Ovary (tissue), 9 donors: ENCODE results near the gene ALDH3A2. TPM values are rescaled to one million over a fixed set of nuclear protein-coding genes. Genes with fewer than 3 reads are reported as not detected.

Source experiments
- DNase-seq, 5 donors: peaks; one replicate each; pipeline ENCODE4 v3.0.0-alpha.2; 2019 to 2020
- H3K27ac ChIP-seq, 2 donors: fragments of 200-600 bp; one replicate each; pipeline versions ENCODE4 v1.5.1 to v1.8.0; 2019 to 2022
- H3K27me3 ChIP-seq: fragments of 200-600 bp; one replicate; pipeline ENCODE4 v1.8.0; 2022
- H3K36me3 ChIP-seq: fragments of 200-600 bp; sonication (generic); one replicate; pipeline ENCODE4 v1.5.1; 2019
- H3K4me1 ChIP-seq: one replicate; pipeline ENCODE4 v1.8.1; 2013; ENCODE audit warnings: mild to moderate bottlenecking, moderate library complexity; ENCODE audit not compliant: insufficient read depth
- H3K4me3 ChIP-seq: fragments of 200-600 bp; sonication (generic); one replicate; pipeline ENCODE4 v1.5.1; 2017
- H3K9me3 ChIP-seq, 2 donors: fragments of 200-600 bp in 1 of 2; sonication (generic) in 1 of 2; one replicate each; pipeline versions ENCODE4 v1.5.1 to v1.8.1; 2013 to 2019; ENCODE audit warnings: mild to moderate bottlenecking in 1 of 2, moderate library complexity in 1 of 2
- CTCF ChIP-seq, 3 donors: fragments of 450-650 bp in 2 of 3; fragments of 200-600 bp in 1 of 3; IDR thresholded peaks; one replicate each; pipeline versions ENCODE4 v1.5.1 to v1.8.0; 2016 to 2022; ENCODE audit warnings: antibody characterized with exemption in 3 of 3, mild to moderate bottlenecking in 1 of 3
- EP300 ChIP-seq: sonication (generic); formaldehyde crosslinking; IDR thresholded peaks from one replicate; pipeline ENCODE4 v1.6.1; 2017; ENCODE audit warnings: antibody characterized with exemption
- POLR2A ChIP-seq: fragments of 450-650 bp; IDR thresholded peaks from one replicate; pipeline ENCODE4 v1.6.1; 2017; ENCODE audit warnings: antibody characterized with exemption, mild to moderate bottlenecking, moderate library complexity
- WGBS, 3 donors: extraction: QIAGEN DNeasy Blood & Tissue Kit in 1 of 3; methylation state at CpG; one replicate each; pipeline versions ENCODE4 v1.1.5 to v1.1.7; 2013 to 2017; 5-methylcytosine and 5-hydroxymethylcytosine counted together
- intact Hi-C, 4 donors: fragments of 100-400 bp; cut with DNase I; formaldehyde crosslinking; loops; one replicate each; pipeline versions ENCODE4 v1.11.0 to v1.15.1; 2022 to 2023
- polyA plus RNA-seq, 2 donors: library from polyadenylated mRNA; stranded (reverse); fragments of 200-250 nt in 1 of 2; fragments of 350-450 nt in 1 of 2; fragmentation: Illumina TruSeq in 1 of 2; extraction: RNeasy Lipid Tissue Mini Kit (QIAGEN cat#74804) in 1 of 2; gene quantifications; one replicate each; pipeline ENCODE4 v1.2.3, GENCODE V29; 2013 to 2014
- total RNA-seq, 7 donors: library from RNA; depleted of rRNA in 2 of 7; stranded (reverse); fragments of >200 nt in 2 of 7; fragmentation: NEBNext Ultra II Directional in 3 of 7; extraction: Animal tissue kit (Norgen Biotek cat#: 25700) in 3 of 7; gene quantifications; one replicate each; pipeline versions ENCODE4 v1.1.0 to v1.2.4, GENCODE V29; 2016 to 2023
- donor health status: DM: no; HTN: no; CAD: no; lungs with moderate emphysema.
- donor health status: DM: no; HTN: no; CAD: no.
- donor health status: Bipolar disorder and iron deficiency.
- donor health status: DM: yes; HTN: yes; CAD: no.
- donor health status: DM: no; HTN: no; CAD: no.
- donor health status: DM: yes; HTN: yes; CAD: no.

ALDH3A2 gene
- total and polyA plus RNA-seq, 9 donors = 31.1 to 126 (median 74.6) TPM

DNA sequence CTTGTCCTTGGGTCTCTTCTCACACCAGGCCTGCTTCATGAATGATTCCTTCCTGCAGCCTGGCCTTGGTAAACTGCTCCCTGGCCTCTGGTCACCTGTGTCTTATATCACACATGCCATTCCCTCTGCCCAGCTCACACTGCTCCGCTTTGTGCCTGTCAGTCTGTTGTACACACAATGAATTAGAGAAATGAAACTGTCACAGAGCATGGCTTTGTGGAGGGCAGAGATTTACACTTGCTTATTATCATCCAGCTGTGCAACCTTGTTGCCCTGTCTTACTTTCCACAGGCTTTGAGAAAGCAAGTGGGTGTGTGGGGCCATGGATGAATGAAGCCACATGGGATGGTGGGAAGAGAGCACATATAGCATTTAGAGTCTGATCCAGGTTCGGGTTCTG, 22.4 kb downstream of the ALDH3A2 start:
- TF ChIP-seq POLR2A (no peak), EP300 (no peak), CTCF (IDR thresholded peaks at IDR 0.05) (no peak)
- Histone ChIP-seq H3K9me3 (no peaks in the 10 kb centered on the region), H3K27me3 (no peaks in the 10 kb centered on the region), H3K4me3 (no peak overlapping the region), H3K4me1 (no peaks in the 10 kb centered on the region), H3K36me3 (no peaks in the 10 kb centered on the region), H3K27ac (no peak overlapping the region)
- WGBS, 3 donors = 89 to 94% (median 89%) methylated on average over 2 of the region's 2 CpGs
- intact Hi-C loops = no loop called here
- no peak for DNase-seq

GRCh38 chr17:19671433-19671832, 22.9 kb downstream of the ALDH3A2 start:
- intact Hi-C loops = no loop called here
- no peak for TF ChIP-seq POLR2A
- no peak for TF ChIP-seq CTCF (IDR thresholded peaks at IDR 0.05)
- TF ChIP-seq EP300 = no peak
- Histone ChIP-seq H3K36me3 (no peaks in the 10 kb centered on the region), H3K9me3 (no peaks in the 10 kb centered on the region), H3K27me3 (no peaks in the 10 kb centered on the region), H3K27ac (no peak overlapping the region), H3K4me1 (no peaks in the 10 kb centered on the region), H3K4me3 (no peak overlapping the region)
- 45 to 55% (median 51%) methylated on average over 4 of the region's 4 CpGs for WGBS, 3 donors
- no peak for DNase-seq

- Histone ChIP-seq H3K27ac (no peak overlapping the region), H3K36me3 (no peaks in the 10 kb centered on the region), H3K4me1 (no peaks in the 10 kb centered on the region), H3K9me3 (no peaks in the 10 kb centered on the region), H3K4me3 (no peak overlapping the region), H3K27me3 (no peaks in the 10 kb centered on the region)
- no peak for DNase-seq
- peak in 1 of 3 donors; percentile 29 for TF ChIP-seq CTCF (IDR thresholded peaks at IDR 0.05)
- TF ChIP-seq EP300 = no peak
- no peak for TF ChIP-seq POLR2A
- 54 to 62% (median 57%) methylated on average over 5 of the region's 5 CpGs for WGBS, 3 donors
- intact Hi-C loops = no loop called here
Observed at GRCh38 chr17:19672009-19672750, 23.6 kb downstream of the ALDH3A2 start.

DNA sequence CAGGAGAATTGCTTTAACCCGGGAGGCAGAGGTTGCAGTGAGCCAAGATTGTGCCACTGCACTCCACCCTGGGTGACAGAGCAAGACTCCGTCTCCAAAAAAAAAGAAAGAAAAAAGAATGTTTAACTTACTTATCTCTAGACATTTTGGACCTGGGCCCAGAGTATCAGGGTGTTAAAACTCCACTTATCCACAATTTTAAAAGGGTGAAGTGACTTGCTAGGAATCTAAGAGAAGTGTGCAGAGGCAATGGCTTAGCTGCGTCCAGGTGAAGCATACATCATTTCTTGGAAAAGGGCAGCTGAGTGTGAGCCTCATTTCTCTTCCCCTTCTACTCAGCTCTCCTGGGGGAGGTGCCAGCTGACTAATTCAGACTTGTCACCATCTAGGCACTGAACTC, 25.1 kb downstream of the ALDH3A2 start:
- H3K27ac ChIP-seq = no peak overlapping the region
- intact Hi-C loops = no loop called here
- no peak for TF ChIP-seq CTCF (IDR thresholded peaks at IDR 0.05)
- TF ChIP-seq EP300 = no peak
- TF ChIP-seq POLR2A = no peak

More for the DNA sequence above, 25.1 kb downstream of the ALDH3A2 start:
- no peaks in the 10 kb centered on the region for H3K4me1 ChIP-seq
- H3K9me3 ChIP-seq = no peaks in the 10 kb centered on the region
- H3K36me3 ChIP-seq = no peaks in the 10 kb centered on the region
- H3K27me3 ChIP-seq = no peaks in the 10 kb centered on the region
- DNase-seq = no peak
- WGBS, 3 donors = 71 to 89% (median 84%) methylated on average over 3 of the region's 3 CpGs
- H3K4me3 ChIP-seq = no peak overlapping the region
